IPS DF 19.7 (cell line): ENCODE measurements around the gene MED15.

Experiments used
- DNase-seq: peaks from one replicate; pipeline ENCODE4 v3.0.0-alpha.2; 2013; ENCODE audit warnings: low read depth, low spot score

MED15 gene

GRCh38 chr22:20509344-20510047 is 2.1 kb downstream of the MED15 start:
- DNase-seq, result no peak

GRCh38 chr22:20510811-20511577 is 3.6 kb downstream of the MED15 start:
- DNase-seq, result no peak

- DNase-seq, result no peak
Observed at GRCh38 chr22:20511578-20512229, 4.3 kb downstream of the MED15 start.

- DNase-seq, result no peak
Observed at GRCh38 chr22:20514658-20515406, 7.4 kb downstream of the MED15 start.

GRCh38 chr22:20516399-20516798 is 9.0 kb downstream of the MED15 start:
- no peak for DNase-seq

- no peak for DNase-seq
Observed at GRCh38 chr22:20517422-20517821, 10.0 kb downstream of the MED15 start.

GRCh38 chr22:20517841-20518592 is 10.6 kb downstream of the MED15 start:
- no peak for DNase-seq

GRCh38 chr22:20519558-20519957 is 12.1 kb downstream of the MED15 start:
- no peak for DNase-seq

- no peak for DNase-seq
Observed at GRCh38 chr22:20520093-20520511, 12.7 kb downstream of the MED15 start.

- no peak for DNase-seq
Observed at GRCh38 chr22:20522134-20523004, 15.0 kb downstream of the MED15 start.

GRCh38 chr22:20523086-20523983 is 15.9 kb downstream of the MED15 start:
- DNase-seq, result no peak

- DNase-seq, result no peak
Observed at GRCh38 chr22:20524004-20524481, 16.6 kb downstream of the MED15 start.

- DNase-seq, result no peak
Observed at GRCh38 chr22:20525048-20525447, 17.6 kb downstream of the MED15 start.

- no peak for DNase-seq
Observed at GRCh38 chr22:20526305-20526627, 18.9 kb downstream of the MED15 start.

GRCh38 chr22:20526628-20527355 is 19.4 kb downstream of the MED15 start:
- DNase-seq, result no peak

GRCh38 chr22:20528405-20528978 is 21.1 kb downstream of the MED15 start:
- no peak for DNase-seq

- no peak for DNase-seq
Observed at GRCh38 chr22:20530368-20531153, 23.2 kb downstream of the MED15 start.

- no peak for DNase-seq
Observed at GRCh38 chr22:20531154-20531403, 23.7 kb downstream of the MED15 start.
